Fibroblast of lung (primary cell): ENCODE data around the gene HHAT. TPM values are rescaled to one million over a fixed set of nuclear protein-coding genes. Genes with fewer than 3 reads are reported as not detected.
"Not testable (repeated sequence)": the region's sequence is repeated elsewhere in the genome, so short reads cannot be mapped to it uniquely, and the experiment has no call there.

Source experiments
- DNase-seq, 2 donors: peaks; one replicate each; pipeline versions ENCODE4 v3.0.0 to v3.0.0-alpha.2; 2010; ENCODE audit warnings: low read depth in 2 of 2
- H2AFZ ChIP-seq: 2 replicates; pipeline ENCODE4 v1.5.1; 2012; ENCODE audit warnings: low read length, control low read depth, inconsistent platforms
- H3K27ac ChIP-seq: 2 replicates; pipeline ENCODE4 v1.5.1; 2011; ENCODE audit warnings: low read length, control low read depth; ENCODE audit not compliant: insufficient read depth
- H3K27me3 ChIP-seq: 2 replicates; pipeline ENCODE4 v1.5.1; 2011; ENCODE audit warnings: mild to moderate bottlenecking, low read length; ENCODE audit not compliant: control insufficient read depth, insufficient read depth
- H3K36me3 ChIP-seq: 2 replicates; pipeline ENCODE4 v1.5.1; 2011; ENCODE audit warnings: low read length; ENCODE audit not compliant: control insufficient read depth, insufficient read depth
- H3K4me1 ChIP-seq: 2 replicates; pipeline ENCODE4 v1.5.1; 2011; ENCODE audit warnings: low read length; ENCODE audit not compliant: control insufficient read depth, insufficient read depth; ENCODE audit errors: extremely low read depth
- H3K4me2 ChIP-seq: 2 replicates; pipeline ENCODE4 v1.5.1; 2011; ENCODE audit warnings: low read length, control low read depth; ENCODE audit not compliant: insufficient read depth; ENCODE audit errors: extremely low read depth
- H3K4me3 ChIP-seq, 4 experiments: fragments of 200-600 bp in 1 of 4; sonication (generic) in 1 of 4; replicated peaks in 1 of 4; 2 replicates each; pipeline ENCODE4 v1.5.1; 2011 to 2016; ENCODE audit warnings: low read length in 4 of 4, low read depth in 3 of 4, mild to moderate bottlenecking in 3 of 4, control low read depth in 2 of 4, inconsistent platforms in 1 of 4, mixed read lengths in 1 of 4; ENCODE audit not compliant: insufficient read depth in 1 of 4; ENCODE audit errors: control extremely low read depth in 1 of 4
- H3K79me2 ChIP-seq: 2 replicates; pipeline ENCODE4 v1.5.1; 2012; ENCODE audit warnings: mild to moderate bottlenecking, low read length, inconsistent platforms; ENCODE audit not compliant: control insufficient read depth, insufficient read depth
- H3K9ac ChIP-seq: 2 replicates; pipeline ENCODE4 v1.5.1; 2011; ENCODE audit warnings: mild to moderate bottlenecking, low read length, control low read depth; ENCODE audit not compliant: insufficient read depth
- H3K9me3 ChIP-seq: 2 replicates; pipeline ENCODE4 v1.5.1; 2012; ENCODE audit warnings: low read depth, low read length; ENCODE audit not compliant: control insufficient read depth, insufficient read depth
- H4K20me1 ChIP-seq: 2 replicates; pipeline ENCODE4 v1.5.1; 2011; ENCODE audit warnings: low read length; ENCODE audit not compliant: control insufficient read depth, insufficient read depth; ENCODE audit errors: extremely low read depth
- EZH2 ChIP-seq: IDR thresholded peaks from 2 replicates; pipeline ENCODE4 v1.5.1; 2012; ENCODE audit warnings: low read length, control low read depth, mild to moderate bottlenecking; ENCODE audit errors: missing control alignments
- polyA plus RNA-seq, 2 donors: library from polyadenylated mRNA; depleted of rRNA in 1 of 2; stranded (reverse) in 1 of 2; unstranded in 1 of 2; fragments of >200 nt; gene quantifications; 2 replicates each; pipeline ENCODE4 v1.2.1, GENCODE V29; 2011 to 2012; ENCODE audit warnings: missing spikeins in 1 of 2
- total RNA-seq: library from RNA; depleted of rRNA; stranded (reverse); fragments of >200 nt; gene quantifications from 2 replicates; pipeline ENCODE4 v1.2.1, GENCODE V29; 2014
- TF ChIP-seq, protein P1 (sequence below), 2 donors: IDR thresholded peaks in 1 of 2; conservative IDR thresholded peaks in 1 of 2; 1 replicate in 1 of 2; 2 replicates in 1 of 2; pipeline ENCODE4 v1.5.1; 2011 to 2012; ENCODE audit warnings: low read length in 2 of 2, control low read depth in 1 of 2, inconsistent platforms in 1 of 2, low read depth in 1 of 2, mild to moderate bottlenecking in 1 of 2

HHAT gene
- total and polyA plus RNA-seq, 2 donors (not counting 1 experiment from before 2014, with no cell fraction given) = 3.6 to 4.8 TPM

DNA sequence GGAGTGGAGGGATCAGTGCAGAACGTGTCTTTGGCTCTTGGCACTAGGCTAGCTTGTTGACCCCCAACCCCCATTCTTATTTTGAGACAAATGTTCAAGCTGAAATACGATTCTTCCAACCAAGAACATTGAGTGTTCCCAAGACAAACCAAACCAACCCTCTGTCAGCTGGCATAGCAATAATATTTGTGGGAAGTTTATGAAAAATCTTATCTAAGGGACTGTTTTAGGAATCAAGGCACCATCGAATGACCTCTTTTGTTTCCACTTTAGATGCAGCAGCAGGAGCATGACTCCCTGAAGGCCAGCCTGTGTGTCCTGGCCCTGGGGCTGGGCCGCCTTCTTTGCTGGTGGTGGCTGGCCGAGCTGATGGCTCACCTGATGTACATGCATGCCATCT lies 89.2 kb downstream of the HHAT start:
- Histone ChIP-seq H3K9me3 (no peaks in the 10 kb centered on the region), H4K20me1 (no peaks in the 10 kb centered on the region), H3K27ac (no peak overlapping the region), H3K4me1 (no peaks in the 10 kb centered on the region), H3K79me2 (no peaks in the 10 kb centered on the region), H3K9ac (no peak overlapping the region), H2AFZ (no peak overlapping the region), H3K36me3 (no peaks in the 10 kb centered on the region), H3K27me3 (no peaks in the 10 kb centered on the region), H3K4me2 (no peak overlapping the region), H3K4me3 (no peak overlapping the region)
- DNase-seq = no peak
- TF ChIP-seq, protein P1, sequence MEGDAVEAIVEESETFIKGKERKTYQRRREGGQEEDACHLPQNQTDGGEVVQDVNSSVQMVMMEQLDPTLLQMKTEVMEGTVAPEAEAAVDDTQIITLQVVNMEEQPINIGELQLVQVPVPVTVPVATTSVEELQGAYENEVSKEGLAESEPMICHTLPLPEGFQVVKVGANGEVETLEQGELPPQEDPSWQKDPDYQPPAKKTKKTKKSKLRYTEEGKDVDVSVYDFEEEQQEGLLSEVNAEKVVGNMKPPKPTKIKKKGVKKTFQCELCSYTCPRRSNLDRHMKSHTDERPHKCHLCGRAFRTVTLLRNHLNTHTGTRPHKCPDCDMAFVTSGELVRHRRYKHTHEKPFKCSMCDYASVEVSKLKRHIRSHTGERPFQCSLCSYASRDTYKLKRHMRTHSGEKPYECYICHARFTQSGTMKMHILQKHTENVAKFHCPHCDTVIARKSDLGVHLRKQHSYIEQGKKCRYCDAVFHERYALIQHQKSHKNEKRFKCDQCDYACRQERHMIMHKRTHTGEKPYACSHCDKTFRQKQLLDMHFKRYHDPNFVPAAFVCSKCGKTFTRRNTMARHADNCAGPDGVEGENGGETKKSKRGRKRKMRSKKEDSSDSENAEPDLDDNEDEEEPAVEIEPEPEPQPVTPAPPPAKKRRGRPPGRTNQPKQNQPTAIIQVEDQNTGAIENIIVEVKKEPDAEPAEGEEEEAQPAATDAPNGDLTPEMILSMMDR (conservative IDR thresholded peaks at IDR 0.05 in 1 of 2, IDR thresholded peaks at IDR 0.05 in 1 of 2; ENCODE audit: low read depth in 1 of 2, low read length in 2 of 2) = no peak
- TF ChIP-seq EZH2 = no peak

DNA sequence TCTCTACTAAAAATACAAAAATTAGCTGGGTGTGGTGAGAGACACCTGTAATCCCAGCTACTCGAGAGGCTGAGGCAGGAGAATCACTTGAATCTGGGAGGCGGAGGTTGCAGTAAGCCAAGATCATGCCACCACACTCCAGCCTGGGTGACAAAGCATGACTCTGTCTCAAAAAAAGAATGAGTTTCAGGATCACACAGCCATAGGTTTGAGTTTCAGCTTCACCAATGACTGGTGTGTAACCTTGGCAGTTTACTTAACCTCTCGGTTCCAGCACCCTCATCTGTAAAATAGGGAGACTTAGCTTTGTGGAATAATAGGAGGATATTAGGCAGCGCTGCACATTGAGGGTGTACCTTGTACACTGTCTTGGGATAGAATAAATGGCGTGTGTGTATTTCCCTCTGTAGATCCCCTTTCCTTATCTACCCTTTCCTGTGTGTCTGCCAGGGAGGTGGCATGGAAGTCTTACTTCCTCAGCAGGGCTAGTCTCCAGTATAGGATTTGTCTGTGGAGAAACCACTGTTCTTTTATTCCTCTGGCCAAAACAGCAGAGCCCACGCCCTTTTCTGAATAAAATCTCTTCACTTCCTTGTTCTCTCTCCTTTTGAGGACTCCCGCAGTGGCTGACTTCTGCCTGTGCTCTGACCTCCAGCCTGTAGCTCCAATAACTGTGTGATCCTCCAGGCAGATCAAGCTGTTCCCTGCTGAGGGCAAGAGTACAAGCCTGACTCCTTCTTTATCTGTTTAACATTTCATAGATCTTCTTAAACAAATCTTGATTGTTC lies 90.4 kb downstream of the HHAT start:
- Histone ChIP-seq H3K9ac (no peak overlapping the region), H3K27ac (no peak overlapping the region), H3K9me3 (no peaks in the 10 kb centered on the region), H3K36me3 (no peaks in the 10 kb centered on the region), H4K20me1 (no peaks in the 10 kb centered on the region), H3K4me3 (no peak overlapping the region), H3K79me2 (no peaks in the 10 kb centered on the region), H3K27me3 (no peaks in the 10 kb centered on the region), H3K4me2 (no peak overlapping the region), H3K4me1 (no peaks in the 10 kb centered on the region), H2AFZ (no peak overlapping the region)
- no peak for TF ChIP-seq EZH2
- TF ChIP-seq, protein P1 (conservative IDR thresholded peaks at IDR 0.05 in 1 of 2, IDR thresholded peaks at IDR 0.05 in 1 of 2; ENCODE audit: low read depth in 1 of 2, low read length in 2 of 2) = no peak
- DNase-seq = no peak

DNA sequence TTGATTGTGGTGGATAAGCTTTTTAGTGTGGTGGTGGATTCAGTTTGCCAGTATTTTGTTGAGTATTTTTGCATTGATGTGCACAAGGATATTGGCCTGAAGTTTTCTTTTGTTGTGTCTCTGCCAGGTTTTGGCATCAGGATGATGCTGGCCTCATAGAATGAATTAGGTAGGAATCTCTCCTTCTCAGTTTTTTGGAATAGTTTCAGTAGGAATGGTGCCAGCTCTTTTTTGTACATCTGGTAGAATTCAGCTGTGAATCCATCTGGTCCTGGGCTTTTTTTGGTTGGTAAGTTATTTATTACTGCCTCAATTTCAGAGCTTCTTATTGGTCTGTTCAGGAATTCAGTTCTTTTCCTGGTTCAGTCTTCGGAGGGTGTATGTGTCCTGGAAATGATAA lies 98.0 kb downstream of the HHAT start:
- H3K4me2 ChIP-seq, H3K4me1 ChIP-seq, H3K36me3 ChIP-seq, H3K4me3 ChIP-seq, H2AFZ ChIP-seq, H3K79me2 ChIP-seq, H3K27ac ChIP-seq, H3K9me3 ChIP-seq, H4K20me1 ChIP-seq, H3K27me3 ChIP-seq, H3K9ac ChIP-seq: not testable (repeated sequence)
- DNase-seq = peak in 1 of 2 donors; percentile 31
